Retinal pigment epithelial cell (primary cell): ENCODE data around the gene TRIOBP.
A peak's percentile ranks its signal among the peaks of the same experiment; 100 is the strongest.
"Not testable (repeated sequence)": the region's sequence is repeated elsewhere in the genome, so short reads cannot be mapped to it uniquely, and the experiment has no call there.

Experiments used
- DNase-seq: peaks from one replicate; pipeline ENCODE4 v3.0.0-alpha.2; 2010; ENCODE audit warnings: low read depth
- H3K4me3 ChIP-seq: 2 replicates; pipeline ENCODE4 v1.5.1; 2011; ENCODE audit warnings: mild to moderate bottlenecking, low read length, control low read depth, moderate library complexity
- CTCF ChIP-seq: conservative IDR thresholded peaks from 2 replicates; pipeline ENCODE4 v1.5.1; 2011; ENCODE audit warnings: low read depth, low read length, control low read depth, inconsistent platforms

Gene TRIOBP

GRCh38 chr22:37684803-37685615, 11.8 kb upstream of the TRIOBP start:
- no peak for TF ChIP-seq CTCF
- DNase-seq = no peak
- no peak overlapping the region for H3K4me3 ChIP-seq

GRCh38 chr22:37686002-37686982, 10.6 kb upstream of the TRIOBP start, which contains the start of gene NOL12:
NOL12 (plus strand) TSS chr22:37686343; CDS start chr22:37686393, 50 bp downstream.
- peak within 1 kb of the TSS; percentile 73 for H3K4me3 ChIP-seq
- no peak for TF ChIP-seq CTCF
- peak; percentile 55 for DNase-seq

GRCh38 chr22:37690407-37690806, 6.4 kb upstream of the TRIOBP start:
- no peak for TF ChIP-seq CTCF
- H3K4me3 ChIP-seq = no peak overlapping the region
- no peak for DNase-seq

GRCh38 chr22:37690901-37691504, 5.8 kb upstream of the TRIOBP start:
- DNase-seq = no peak
- no peak overlapping the region for H3K4me3 ChIP-seq

GRCh38 chr22:37692627-37693285, 4.1 kb upstream of the TRIOBP start:
- DNase-seq = no peak
- no peak overlapping the region for H3K4me3 ChIP-seq

More at GRCh38 chr22:37690901-37691504, 5.8 kb upstream of the TRIOBP start:
- TF ChIP-seq CTCF = no peak

GRCh38 chr22:37694131-37694530, 2.7 kb upstream of the TRIOBP start:
- not testable (repeated sequence) for DNase-seq, H3K4me3 ChIP-seq

More at GRCh38 chr22:37692627-37693285, 4.1 kb upstream of the TRIOBP start:
- TF ChIP-seq CTCF = no peak

- not testable (repeated sequence) for DNase-seq
- H3K4me3 ChIP-seq = peak overlapping the region; percentile 30
Measured at GRCh38 chr22:37696260-37696656, 590 bp upstream of the TRIOBP start.
